Measurements from ENCODE around the gene PARD3.
"Not testable (repeated sequence)": the region's sequence is repeated elsewhere in the genome, so short reads cannot be mapped to it uniquely, and the experiment has no call there.

PARD3 gene

GRCh38 chr10:34762603-34763299, 52.3 kb downstream of the PARD3 start:
- DNase-seq: no peak

- no peak for DNase-seq
Observed at GRCh38 chr10:34762156-34762555, 52.9 kb downstream of the PARD3 start.

- no peak for DNase-seq
Observed at GRCh38 chr10:34761453-34761852, 53.6 kb downstream of the PARD3 start.

GRCh38 chr10:34760606-34761005, 54.5 kb downstream of the PARD3 start:
- no peak for DNase-seq

GRCh38 chr10:34759837-34760215, 55.3 kb downstream of the PARD3 start:
- DNase-seq: no peak

GRCh38 chr10:34759161-34759836, 55.8 kb downstream of the PARD3 start:
- DNase-seq: no peak

GRCh38 chr10:34758447-34758996, 56.6 kb downstream of the PARD3 start:
- no peak for DNase-seq

- no peak for DNase-seq
Observed at GRCh38 chr10:34757933-34758332, 57.2 kb downstream of the PARD3 start.

- not testable (repeated sequence) for DNase-seq
Observed at GRCh38 chr10:34757181-34757580, 57.9 kb downstream of the PARD3 start.

GRCh38 chr10:34756584-34756983, 58.5 kb downstream of the PARD3 start:
- no peak for DNase-seq

GRCh38 chr10:34753014-34753757, 61.9 kb downstream of the PARD3 start:
- DNase-seq: no peak

- no peak for DNase-seq
Observed at GRCh38 chr10:34751272-34751671, 63.8 kb downstream of the PARD3 start.

GRCh38 chr10:34750795-34751194, 64.3 kb downstream of the PARD3 start:
- DNase-seq: not testable (repeated sequence)

GRCh38 chr10:34748767-34749166, 66.3 kb downstream of the PARD3 start:
- DNase-seq: no peak

GRCh38 chr10:34748357-34748756, 66.7 kb downstream of the PARD3 start:
- DNase-seq: no peak

- DNase-seq: no peak
Observed at GRCh38 chr10:34746094-34746493, 69.0 kb downstream of the PARD3 start.

GRCh38 chr10:34745244-34745643, 69.9 kb downstream of the PARD3 start:
- no peak for DNase-seq

GRCh38 chr10:34744590-34744989, 70.5 kb downstream of the PARD3 start:
- DNase-seq: no peak

- no peak for DNase-seq
Observed at GRCh38 chr10:34743814-34744213, 71.3 kb downstream of the PARD3 start.

- no peak for DNase-seq
Observed at GRCh38 chr10:34742456-34742855, 72.6 kb downstream of the PARD3 start.

GRCh38 chr10:34741087-34741486, 74.0 kb downstream of the PARD3 start:
- not testable (repeated sequence) for DNase-seq

GRCh38 chr10:34740321-34740720, 74.8 kb downstream of the PARD3 start:
- DNase-seq: no peak

- DNase-seq: no peak
Observed at GRCh38 chr10:34739915-34740314, 75.2 kb downstream of the PARD3 start.

- no peak for DNase-seq
Observed at GRCh38 chr10:34737772-34738169, 77.3 kb downstream of the PARD3 start.
